ENCODE measurements around the gene SAG. TPM values are rescaled to one million over a fixed set of nuclear protein-coding genes. Genes with fewer than 3 reads are reported as not detected.
A peak's percentile ranks its signal among the peaks of the same experiment; 100 is the strongest.

Gene SAG
- total and polyA plus RNA-seq, 3 experiments from 2014 or later, result not detected

DNA sequence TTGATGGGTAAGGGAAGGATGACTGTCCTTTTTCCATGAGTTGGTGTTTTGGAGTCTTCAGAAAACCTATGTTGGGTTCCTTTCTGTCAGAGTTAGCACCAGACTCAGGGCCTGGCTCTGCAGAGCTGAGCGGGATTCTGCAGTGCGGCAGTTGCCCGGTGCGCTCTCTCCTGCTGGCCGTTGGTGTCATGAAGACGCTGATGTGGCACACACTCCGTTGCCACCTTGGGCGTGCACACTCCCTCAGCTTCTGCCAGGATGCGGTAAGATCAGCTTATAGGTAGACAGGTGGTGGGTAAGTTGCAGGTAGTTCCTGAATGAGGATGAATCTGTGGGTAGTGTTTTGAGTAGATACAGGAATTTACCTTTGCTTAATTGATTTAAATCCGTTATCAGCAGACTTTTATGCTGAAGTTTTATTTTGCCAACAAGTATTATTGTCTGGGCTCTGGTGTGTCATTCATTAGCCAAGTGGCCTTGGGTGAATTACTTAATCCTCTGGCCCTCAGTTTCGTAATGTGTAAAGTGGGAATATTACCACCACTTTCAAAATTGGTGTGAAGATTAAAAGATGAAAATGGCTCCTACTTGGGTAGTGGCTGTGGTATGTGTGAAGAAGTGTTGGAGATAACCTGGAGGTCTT lies 73.5 kb downstream of the SAG start:
- H3K4me3 ChIP-seq (ENCODE audit: low read length), result no peak overlapping the region
- H3K27ac ChIP-seq (ENCODE audit: low read depth, low read length), result no peak overlapping the region
- Mint-ChIP-seq H3K4me1 (peaks cover 71 to 81% (median 77%) of the 10 kb centered on the region in 3 donors), H3K9me3 (no peaks in the 10 kb centered on the region), H3K27ac (peak overlapping the region; percentile 17 to 85 (median 70)), H3K27me3 (peaks cover 0 to 2% of the 10 kb centered on the region in 2 donors), H3K36me3 (peaks cover 6 to 17% (median 14%) of the 10 kb centered on the region in 3 donors), H3K4me3 (peak overlapping the region in 5 of 7 donors; percentile 12 to 65 (median 62))
- ChIA-PET POLR2A (no interaction called here), CTCF (interaction anchor here (1.0 kb wide), 1 partner anchor 62 kb away, joined by 3 read pairs; no protein-coding TSS in a partner anchor)
- H3K9me3 ChIP-seq (ENCODE audit: low read length), result no peaks in the 10 kb centered on the region
- H3K4me1 ChIP-seq (ENCODE audit: insufficient read depth, low read length), result peaks cover 51% of the 10 kb centered on the region
- H3K36me3 ChIP-seq (ENCODE audit: insufficient read depth, low read length), result no peaks in the 10 kb centered on the region
- DNase-seq, result no peak
- H3K27me3 ChIP-seq (ENCODE audit: insufficient read depth, low read length, poor library complexity, severe bottlenecking), result no peaks in the 10 kb centered on the region

DNA sequence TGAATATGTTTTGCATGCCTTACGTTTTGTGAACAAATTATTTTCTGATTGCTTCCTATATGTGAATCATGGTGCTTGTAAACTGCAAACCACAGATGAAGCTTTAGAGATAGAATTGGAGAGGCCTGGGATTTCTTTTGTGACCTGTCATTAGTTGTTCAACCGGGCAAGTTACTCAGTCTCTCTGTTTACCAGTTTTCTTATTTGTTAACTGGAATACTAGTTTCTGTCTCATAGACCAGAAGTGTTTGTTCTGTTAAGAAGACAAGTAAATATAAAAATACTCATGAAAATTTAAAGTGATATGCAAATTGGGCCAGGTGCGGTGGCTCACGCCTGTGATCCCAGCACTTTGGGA lies 74.0 kb downstream of the SAG start:
- ChIA-PET CTCF (interaction anchor here (1.0 kb wide), 1 partner anchor 61 kb away, joined by 3 read pairs; no protein-coding TSS in a partner anchor), POLR2A (no interaction called here)
- Histone ChIP-seq H3K36me3 (ENCODE audit: insufficient read depth, low read length) (no peaks in the 10 kb centered on the region), H3K4me3 (ENCODE audit: low read length) (no peak overlapping the region), H3K9me3 (ENCODE audit: low read length) (no peaks in the 10 kb centered on the region), H3K27me3 (ENCODE audit: insufficient read depth, low read length, poor library complexity, severe bottlenecking) (no peaks in the 10 kb centered on the region), H3K4me1 (ENCODE audit: insufficient read depth, low read length) (peaks cover 56% of the 10 kb centered on the region), H3K27ac (ENCODE audit: low read depth, low read length) (no peak overlapping the region)
- Mint-ChIP-seq H3K27ac (peak overlapping the region in 6 of 8 donors; percentile 17 to 85 (median 76)), H3K36me3 (peaks cover 6 to 17% (median 13%) of the 10 kb centered on the region in 3 donors), H3K4me3 (peak overlapping the region in 4 of 7 donors; percentile 12 to 65 (median 62)), H3K4me1 (peaks cover 76 to 84% (median 79%) of the 10 kb centered on the region in 3 donors), H3K27me3 (peaks cover 0 to 2% of the 10 kb centered on the region in 2 donors), H3K9me3 (no peaks in the 10 kb centered on the region)
- DNase-seq, result no peak

DNA sequence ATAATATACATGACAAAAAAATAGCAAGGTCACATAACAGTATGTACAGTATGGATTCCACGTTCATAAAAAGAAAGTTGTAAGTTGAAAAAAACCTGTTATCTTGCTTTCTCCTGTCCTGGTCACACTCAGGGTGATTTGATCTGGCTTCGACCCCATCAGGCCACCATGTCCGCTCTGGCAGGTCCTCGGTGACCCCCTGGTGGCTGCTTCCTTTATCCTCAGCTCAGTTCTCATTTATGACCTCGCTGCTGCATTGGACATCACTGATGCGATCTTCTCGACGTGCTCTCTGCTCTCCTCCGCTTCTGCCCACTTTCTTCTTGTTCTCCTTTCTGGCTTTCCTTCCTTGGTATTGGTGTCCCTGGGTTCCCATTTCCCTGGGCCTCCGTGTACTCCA lies 76.4 kb downstream of the SAG start:
- Histone ChIP-seq H3K36me3 (ENCODE audit: insufficient read depth, low read length) (no peaks in the 10 kb centered on the region), H3K4me3 (ENCODE audit: low read length) (no peak overlapping the region), H3K9me3 (ENCODE audit: low read length) (no peaks in the 10 kb centered on the region), H3K4me1 (ENCODE audit: insufficient read depth, low read length) (peaks cover 70% of the 10 kb centered on the region), H3K27me3 (ENCODE audit: insufficient read depth, low read length, poor library complexity, severe bottlenecking) (no peaks in the 10 kb centered on the region), H3K27ac (ENCODE audit: low read depth, low read length) (no peak overlapping the region)
- Mint-ChIP-seq H3K9me3 (no peaks in the 10 kb centered on the region), H3K36me3 (peaks cover 0 to 13% (median 11%) of the 10 kb centered on the region in 3 donors), H3K27ac (peak overlapping the region in 7 of 8 donors; percentile 72 to 93 (median 86)), H3K4me3 (peak overlapping the region in 5 of 7 donors; percentile 1 to 77 (median 39)), H3K27me3 (peaks cover 0 to 2% of the 10 kb centered on the region in 2 donors), H3K4me1 (peaks cover 82 to 94% (median 88%) of the 10 kb centered on the region in 3 donors)
- ChIA-PET POLR2A (no interaction called here), CTCF (interaction anchor here (2.0 to 2.1 kb wide), 2 partner anchors 56 to 59 kb away, joined by 4 to 9 read pairs; no protein-coding TSS in a partner anchor)
- DNase-seq, result no peak

DNA sequence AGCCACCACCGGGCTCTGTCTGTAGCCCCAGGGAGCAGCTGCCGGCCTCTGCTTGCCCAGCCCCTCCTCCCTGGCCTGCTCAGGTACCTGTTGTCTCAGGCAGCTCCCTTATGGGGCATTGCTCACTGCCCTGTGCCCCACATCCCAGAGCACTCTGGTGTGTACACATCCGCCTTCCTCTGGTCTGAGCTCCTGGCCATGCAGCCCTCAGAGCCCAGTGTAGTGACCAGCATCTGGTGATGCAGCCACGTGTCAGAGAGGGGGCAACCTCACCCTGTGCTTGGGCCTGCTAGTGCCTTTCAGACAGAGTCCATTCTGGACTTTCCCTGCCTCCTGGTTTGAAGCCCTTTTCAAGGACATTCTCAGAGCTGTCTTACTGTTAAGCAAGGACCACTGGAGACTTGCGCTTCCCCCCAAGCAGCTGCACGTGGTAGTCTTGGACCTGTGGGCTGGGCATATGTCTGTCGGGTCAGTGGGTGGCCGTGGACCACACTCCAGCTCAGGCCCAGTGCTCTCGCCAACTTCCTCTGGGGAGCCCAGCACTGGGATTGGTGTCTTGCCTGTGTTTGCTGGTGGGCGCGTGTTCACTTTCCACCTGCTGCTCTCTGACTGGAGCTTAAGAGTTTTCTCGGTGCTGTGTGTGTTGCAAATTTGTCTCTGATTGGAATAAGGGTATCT lies 77.3 kb downstream of the SAG start:
- peak overlapping the region; percentile 80 to 96 (median 88) for H3K27ac Mint-ChIP-seq
- H3K4me1 Mint-ChIP-seq, result peaks cover 73 to 94% (median 88%) of the 10 kb centered on the region in 3 donors
- Histone ChIP-seq H3K36me3 (ENCODE audit: insufficient read depth, low read length) (no peaks in the 10 kb centered on the region), H3K4me3 (ENCODE audit: low read length) (peak overlapping the region; percentile 14), H3K27ac (ENCODE audit: low read depth, low read length) (no peak overlapping the region), H3K9me3 (ENCODE audit: low read length) (no peaks in the 10 kb centered on the region), H3K4me1 (ENCODE audit: insufficient read depth, low read length) (peaks cover 70% of the 10 kb centered on the region), H3K27me3 (ENCODE audit: insufficient read depth, low read length, poor library complexity, severe bottlenecking) (no peaks in the 10 kb centered on the region)
- ChIA-PET POLR2A (interaction anchor here (0.6 to 1.5 kb wide), 2 partner anchors 53 to 72 kb away, joined by 5 to 10 read pairs; no protein-coding TSS in a partner anchor), CTCF (interaction anchor here (1.3 to 2.1 kb wide), 5 partner anchors 16 to 58 kb away, joined by 4 to 10 read pairs (median 4); partner anchors contain the start of gene DGKD)
- peak overlapping the region; percentile 47 to 88 (median 73) for H3K4me3 Mint-ChIP-seq
- no peaks in the 10 kb centered on the region for H3K9me3 Mint-ChIP-seq
- DNase-seq, result no peak
- H3K27me3 Mint-ChIP-seq, result peaks cover 0 to 2% of the 10 kb centered on the region in 2 donors
- H3K36me3 Mint-ChIP-seq, result peaks cover 0 to 20% (median 8%) of the 10 kb centered on the region in 3 donors

DNA sequence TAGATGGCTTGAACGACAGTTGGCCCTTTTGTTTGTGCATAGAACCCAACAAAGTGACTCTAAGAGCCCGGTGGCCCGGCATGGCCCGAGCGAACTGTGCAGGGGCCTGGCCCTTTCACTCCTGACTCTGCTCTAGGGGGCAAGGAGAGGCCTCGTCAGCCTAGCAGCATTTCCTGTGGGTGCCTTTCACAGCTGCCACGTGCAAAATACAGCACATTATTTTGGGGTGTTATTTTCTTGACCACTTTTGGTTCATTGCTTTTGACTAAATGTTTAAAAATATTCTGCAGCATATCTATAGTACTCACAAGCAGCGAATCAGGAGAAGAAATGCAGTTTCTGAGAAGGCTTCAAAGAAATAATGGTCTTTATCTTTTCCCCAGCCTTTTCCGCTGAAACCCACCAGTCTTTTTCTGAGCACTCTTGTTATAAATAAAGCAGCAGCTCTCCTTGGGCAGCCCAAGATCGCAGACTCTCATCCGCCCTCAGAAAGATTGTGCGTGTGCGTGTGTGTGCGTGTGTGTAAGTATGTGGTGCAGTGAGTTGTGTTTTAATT lies 78.0 kb downstream of the SAG start:
- no peaks in the 10 kb centered on the region for H3K9me3 Mint-ChIP-seq
- peaks cover 5% of the 10 kb centered on the region for H3K36me3 ChIP-seq (ENCODE audit: insufficient read depth, low read length)
- DNase-seq, result peak; percentile 16 to 68 (median 48)
- H3K9me3 ChIP-seq (ENCODE audit: low read length), result no peaks in the 10 kb centered on the region
- no peaks in the 10 kb centered on the region for H3K27me3 ChIP-seq (ENCODE audit: insufficient read depth, low read length, poor library complexity, severe bottlenecking)
- H3K27ac ChIP-seq (ENCODE audit: low read depth, low read length), result no peak overlapping the region
- peaks cover 0 to 2% of the 10 kb centered on the region in 2 donors for H3K27me3 Mint-ChIP-seq
- peak overlapping the region; percentile 80 to 94 (median 88) for H3K27ac Mint-ChIP-seq
- H3K4me3 Mint-ChIP-seq, result peak overlapping the region; percentile 47 to 88 (median 73)
- ChIA-PET CTCF (interaction anchor here (1.3 to 2.1 kb wide), 5 partner anchors 17 to 58 kb away, joined by 4 to 10 read pairs (median 4); partner anchors contain the start of gene DGKD), POLR2A (interaction anchor here (0.6 to 1.5 kb wide), 2 partner anchors 54 to 72 kb away, joined by 5 to 10 read pairs; no protein-coding TSS in a partner anchor)
- H3K36me3 Mint-ChIP-seq, result peaks cover 0 to 26% (median 7%) of the 10 kb centered on the region in 3 donors
- peak overlapping the region; percentile 15 for H3K4me3 ChIP-seq (ENCODE audit: low read length)
- peaks cover 65% of the 10 kb centered on the region for H3K4me1 ChIP-seq (ENCODE audit: insufficient read depth, low read length)
- peaks cover 66 to 93% (median 86%) of the 10 kb centered on the region in 3 donors for H3K4me1 Mint-ChIP-seq

DNA sequence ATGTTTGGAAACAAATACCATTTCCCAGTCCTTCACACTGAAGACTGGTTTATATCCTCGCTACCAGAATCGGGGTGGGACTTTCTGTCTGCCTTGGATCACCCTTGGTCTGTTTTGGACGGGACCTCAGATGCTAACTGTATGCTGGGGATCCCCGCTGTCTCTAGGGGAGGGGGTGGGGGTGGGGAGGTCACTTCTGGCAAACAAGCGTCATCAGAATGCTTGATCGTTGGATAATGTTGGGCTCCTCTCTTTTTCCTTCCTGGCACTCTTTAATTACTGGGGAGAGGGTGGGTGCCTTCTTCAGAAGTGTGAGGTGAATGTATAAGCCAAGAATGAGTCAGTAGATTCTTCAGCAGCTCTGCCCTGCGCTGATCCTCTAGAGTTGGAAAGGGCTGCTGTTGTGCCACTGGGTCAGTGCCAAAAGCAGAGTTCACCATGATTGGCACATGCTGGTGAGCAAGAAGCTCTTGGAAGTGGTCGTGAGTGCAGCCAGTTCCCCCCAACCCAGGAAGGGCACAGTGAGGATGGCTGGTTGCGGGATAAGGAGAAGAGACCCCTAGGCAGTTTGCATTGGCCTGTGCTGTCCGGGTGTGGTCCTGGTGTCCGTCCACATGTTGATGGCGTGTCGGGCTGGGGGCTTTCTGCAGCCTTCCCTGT lies 78.9 kb downstream of the SAG start:
- CTCF ChIA-PET, result interaction anchor here (0.8 to 2.1 kb wide), 3 partner anchors 16 to 76 kb away, joined by 3 to 10 read pairs (median 4); partner anchors contain the start of gene DGKD
- POLR2A ChIA-PET, result interaction anchor here (1.5 kb wide), 1 partner anchor 55 kb away, joined by 5 read pairs; no protein-coding TSS in a partner anchor
- peaks cover 6% of the 10 kb centered on the region for H3K36me3 ChIP-seq (ENCODE audit: insufficient read depth, low read length)
- H3K4me3 ChIP-seq (ENCODE audit: low read length), result no peak overlapping the region
- Mint-ChIP-seq H3K4me1 (peaks cover 62 to 88% (median 80%) of the 10 kb centered on the region in 3 donors), H3K27ac (peak overlapping the region; percentile 80 to 94 (median 88)), H3K36me3 (peaks cover 0 to 33% (median 8%) of the 10 kb centered on the region in 3 donors), H3K9me3 (no peaks in the 10 kb centered on the region), H3K27me3 (peaks cover 0 to 2% of the 10 kb centered on the region in 2 donors), H3K4me3 (peak overlapping the region; percentile 47 to 88 (median 73))
- H3K27me3 ChIP-seq (ENCODE audit: insufficient read depth, low read length, poor library complexity, severe bottlenecking), result no peaks in the 10 kb centered on the region
- no peak for DNase-seq
- peaks cover 56% of the 10 kb centered on the region for H3K4me1 ChIP-seq (ENCODE audit: insufficient read depth, low read length)
- no peak overlapping the region for H3K27ac ChIP-seq (ENCODE audit: low read depth, low read length)
- no peaks in the 10 kb centered on the region for H3K9me3 ChIP-seq (ENCODE audit: low read length)

DNA sequence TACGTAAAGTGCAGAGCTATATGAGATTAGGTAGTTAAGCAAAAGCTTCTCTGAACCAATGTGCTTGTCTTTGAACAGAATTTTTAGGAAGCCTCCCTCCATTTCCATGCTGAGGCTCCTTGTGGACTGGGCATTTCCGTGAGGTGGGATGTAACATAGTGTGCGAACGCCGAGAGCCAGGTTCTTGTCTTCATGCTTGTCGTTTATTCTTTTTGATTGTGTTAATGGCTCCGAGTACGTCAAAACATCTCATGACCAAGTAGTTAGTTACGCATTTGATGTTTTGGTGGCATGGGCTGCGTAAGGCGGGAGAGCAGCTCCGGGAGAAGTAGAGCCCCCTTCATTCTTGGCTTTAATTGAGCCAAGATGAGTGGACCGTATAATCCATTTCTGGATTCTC lies 79.6 kb downstream of the SAG start:
- H3K9me3 ChIP-seq (ENCODE audit: low read length), result no peaks in the 10 kb centered on the region
- DNase-seq, result no peak
- no peaks in the 10 kb centered on the region for H3K27me3 ChIP-seq (ENCODE audit: insufficient read depth, low read length, poor library complexity, severe bottlenecking)
- H3K27me3 Mint-ChIP-seq, result peaks cover 0 to 2% of the 10 kb centered on the region in 2 donors
- no peak overlapping the region for H3K27ac ChIP-seq (ENCODE audit: low read depth, low read length)
- peaks cover 6% of the 10 kb centered on the region for H3K36me3 ChIP-seq (ENCODE audit: insufficient read depth, low read length)
- ChIA-PET CTCF (interaction anchor here (0.8 kb wide), 1 partner anchor 77 kb away, joined by 3 read pairs; no protein-coding TSS in a partner anchor), POLR2A (no interaction called here)
- H3K9me3 Mint-ChIP-seq, result no peaks in the 10 kb centered on the region
- peak overlapping the region in 6 of 7 donors; percentile 12 to 80 (median 66) for H3K4me3 Mint-ChIP-seq
- H3K36me3 Mint-ChIP-seq, result peaks cover 0 to 38% (median 10%) of the 10 kb centered on the region in 3 donors
- H3K27ac Mint-ChIP-seq, result peak overlapping the region in 7 of 8 donors; percentile 39 to 93 (median 80)
- H3K4me1 ChIP-seq (ENCODE audit: insufficient read depth, low read length), result peaks cover 54% of the 10 kb centered on the region
- peaks cover 62 to 85% (median 78%) of the 10 kb centered on the region in 3 donors for H3K4me1 Mint-ChIP-seq
- H3K4me3 ChIP-seq (ENCODE audit: low read length), result no peak overlapping the region
